ENCODE data around the gene PLCD1. TPM values are rescaled to one million over a fixed set of nuclear protein-coding genes. Genes with fewer than 3 reads are reported as not detected.
A peak's percentile ranks its signal among the peaks of the same experiment; 100 is the strongest.

The PLCD1 gene
- total RNA-seq, 1 donor from 2014 or later = 38.6 TPM

DNA sequence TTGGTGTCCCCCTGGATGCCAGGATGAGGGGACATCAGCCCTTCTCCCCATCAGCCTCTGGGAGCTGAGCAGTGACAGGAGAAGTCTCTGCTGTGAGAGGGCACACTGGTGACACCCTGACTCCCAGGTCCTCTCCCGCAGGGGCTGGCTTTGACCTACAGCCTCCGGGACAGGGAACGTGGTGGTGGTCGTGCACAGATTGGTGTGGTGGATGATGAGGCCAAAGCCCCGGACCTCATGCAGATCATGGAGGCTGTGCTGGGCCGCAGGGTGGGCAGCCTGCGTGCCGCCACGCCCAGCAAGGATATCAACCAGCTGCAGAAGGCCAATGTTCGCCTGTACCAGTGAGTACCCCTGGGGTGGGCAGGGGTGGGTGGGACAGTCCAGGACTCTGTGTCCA, 32.1 kb downstream of the PLCD1 start:
- Histone ChIP-seq H3K27ac (no peak overlapping the region), H3K9me3 (ENCODE audit: low read depth) (no peaks in the 10 kb centered on the region), H3K9ac (no peak overlapping the region), H3K27me3 (peaks cover 12% of the 10 kb centered on the region), H2AFZ (replicated peaks) (no peak overlapping the region), H3K4me2 (no peak overlapping the region), H3K36me3 (no peaks in the 10 kb centered on the region), H3K4me3 (no peak overlapping the region), H3K4me1 (no peaks in the 10 kb centered on the region), H3F3A (ENCODE audit: low read depth) (peaks cover 5% of the 10 kb centered on the region), H4K20me1 (ENCODE audit: low read depth) (no peaks in the 10 kb centered on the region), H3K79me2 (ENCODE audit: low read depth) (no peaks in the 10 kb centered on the region)
- H3K9me3 Mint-ChIP-seq = no peaks in the 10 kb centered on the region
- H3K27me3 Mint-ChIP-seq (ENCODE audit: insufficient read depth, low read depth) = peaks cover 19% of the 10 kb centered on the region
- H3K27ac Mint-ChIP-seq = no peak overlapping the region
- no peak for DNase-seq (ENCODE audit: low spot score)
- H3K4me1 Mint-ChIP-seq = peaks cover 26% of the 10 kb centered on the region
- TF ChIP-seq, protein P1, sequence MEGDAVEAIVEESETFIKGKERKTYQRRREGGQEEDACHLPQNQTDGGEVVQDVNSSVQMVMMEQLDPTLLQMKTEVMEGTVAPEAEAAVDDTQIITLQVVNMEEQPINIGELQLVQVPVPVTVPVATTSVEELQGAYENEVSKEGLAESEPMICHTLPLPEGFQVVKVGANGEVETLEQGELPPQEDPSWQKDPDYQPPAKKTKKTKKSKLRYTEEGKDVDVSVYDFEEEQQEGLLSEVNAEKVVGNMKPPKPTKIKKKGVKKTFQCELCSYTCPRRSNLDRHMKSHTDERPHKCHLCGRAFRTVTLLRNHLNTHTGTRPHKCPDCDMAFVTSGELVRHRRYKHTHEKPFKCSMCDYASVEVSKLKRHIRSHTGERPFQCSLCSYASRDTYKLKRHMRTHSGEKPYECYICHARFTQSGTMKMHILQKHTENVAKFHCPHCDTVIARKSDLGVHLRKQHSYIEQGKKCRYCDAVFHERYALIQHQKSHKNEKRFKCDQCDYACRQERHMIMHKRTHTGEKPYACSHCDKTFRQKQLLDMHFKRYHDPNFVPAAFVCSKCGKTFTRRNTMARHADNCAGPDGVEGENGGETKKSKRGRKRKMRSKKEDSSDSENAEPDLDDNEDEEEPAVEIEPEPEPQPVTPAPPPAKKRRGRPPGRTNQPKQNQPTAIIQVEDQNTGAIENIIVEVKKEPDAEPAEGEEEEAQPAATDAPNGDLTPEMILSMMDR (IDR thresholded peaks at IDR 0.05) = no peak
- TF ChIP-seq EZH2 (IDR thresholded peaks at IDR 0.05) = no peak
- TF ChIP-seq EZH2phosphoT487 (IDR thresholded peaks at IDR 0.05) = no peak
- no peak overlapping the region for H3K4me3 Mint-ChIP-seq
- no peaks in the 10 kb centered on the region for H3K36me3 Mint-ChIP-seq

DNA sequence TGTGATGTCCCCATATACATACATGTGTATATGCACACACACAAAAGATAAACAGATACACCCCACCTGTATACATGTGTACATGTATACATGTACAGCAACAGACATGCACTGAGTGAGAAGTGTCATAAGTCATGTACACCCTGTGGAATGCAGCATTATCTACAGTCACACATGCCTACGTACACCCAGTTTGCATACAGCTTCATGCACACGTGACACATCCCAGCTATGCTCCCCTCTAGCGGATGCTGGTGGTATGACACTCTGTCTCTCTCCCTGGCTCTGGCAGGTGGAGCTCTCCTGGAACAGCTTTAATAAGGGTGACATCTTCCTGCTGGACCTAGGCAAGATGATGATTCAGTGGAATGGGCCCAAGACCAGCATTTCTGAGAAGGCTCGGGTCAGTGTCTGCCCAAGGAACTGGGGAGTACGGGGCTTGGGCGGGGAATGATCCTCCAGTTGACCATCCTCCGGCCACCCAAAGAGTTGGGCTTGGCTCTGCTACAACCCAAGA, 32.6 kb downstream of the PLCD1 start:
- H3K9me3 Mint-ChIP-seq = no peaks in the 10 kb centered on the region
- Histone ChIP-seq H3K36me3 (no peaks in the 10 kb centered on the region), H3K79me2 (ENCODE audit: low read depth) (no peaks in the 10 kb centered on the region), H3K9me3 (ENCODE audit: low read depth) (no peaks in the 10 kb centered on the region), H3K9ac (no peak overlapping the region), H3K27ac (no peak overlapping the region), H3F3A (ENCODE audit: low read depth) (peaks cover 5% of the 10 kb centered on the region), H4K20me1 (ENCODE audit: low read depth) (no peaks in the 10 kb centered on the region), H3K4me2 (no peak overlapping the region), H3K27me3 (peaks cover 12% of the 10 kb centered on the region), H3K4me3 (no peak overlapping the region), H3K4me1 (no peaks in the 10 kb centered on the region), H2AFZ (replicated peaks) (no peak overlapping the region)
- TF ChIP-seq EZH2phosphoT487 (IDR thresholded peaks at IDR 0.05) = no peak
- TF ChIP-seq, protein P1 (IDR thresholded peaks at IDR 0.05) = peak; percentile 83
- H3K36me3 Mint-ChIP-seq = no peaks in the 10 kb centered on the region
- no peak overlapping the region for H3K4me3 Mint-ChIP-seq
- DNase-seq (ENCODE audit: low spot score) = peak; percentile 72
- peaks cover 20% of the 10 kb centered on the region for H3K27me3 Mint-ChIP-seq (ENCODE audit: insufficient read depth, low read depth)
- H3K27ac Mint-ChIP-seq = no peak overlapping the region
- H3K4me1 Mint-ChIP-seq = peaks cover 26% of the 10 kb centered on the region

DNA sequence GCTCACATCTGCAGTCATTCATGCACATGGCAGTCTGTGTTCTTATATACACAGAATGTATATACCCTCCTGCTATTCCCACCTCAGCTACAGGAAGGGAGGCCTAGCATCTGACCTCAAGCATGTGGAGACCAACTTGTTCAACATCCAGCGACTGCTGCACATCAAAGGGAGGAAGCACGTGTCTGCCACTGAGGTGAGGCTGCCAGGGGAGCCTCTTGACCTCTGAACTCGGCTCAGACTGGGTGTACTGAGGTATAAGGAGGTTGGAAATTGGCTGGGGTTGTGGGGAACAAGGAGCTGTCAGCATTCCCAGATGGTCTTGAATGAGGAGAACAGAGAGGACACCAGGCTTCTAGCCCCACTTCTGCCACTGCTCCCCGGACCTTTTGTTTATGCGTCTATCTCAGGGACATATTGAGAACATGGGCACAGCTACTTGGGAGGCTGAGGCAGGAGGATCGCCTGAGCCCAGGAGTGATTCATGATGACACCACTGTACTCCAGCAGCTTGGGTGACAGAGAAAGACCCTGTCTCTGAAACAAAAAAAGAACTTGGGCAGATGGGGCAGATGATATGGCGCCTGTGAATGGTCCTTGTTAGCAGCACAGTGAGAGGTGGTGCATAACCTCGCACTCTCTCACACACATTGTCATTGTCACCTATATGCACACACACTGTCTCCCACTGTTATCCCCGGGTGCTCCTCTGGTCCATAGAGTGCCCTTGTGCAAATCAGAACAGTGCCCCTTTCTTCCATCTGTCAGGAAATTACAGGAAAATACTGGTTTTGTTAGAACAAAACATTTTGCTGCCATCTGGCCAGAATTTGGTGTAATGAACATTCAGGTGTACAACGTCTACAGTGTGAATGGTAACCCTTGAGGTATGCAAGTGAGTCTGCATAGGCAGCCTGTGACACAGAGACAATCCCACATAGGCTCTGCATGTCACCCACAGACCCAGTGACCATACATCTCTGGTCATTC, 33.5 kb downstream of the PLCD1 start:
- no peak overlapping the region for H2AFZ ChIP-seq (replicated peaks)
- H3K27me3 Mint-ChIP-seq (ENCODE audit: insufficient read depth, low read depth) = peaks cover 20% of the 10 kb centered on the region
- peaks cover 26% of the 10 kb centered on the region for H3K4me1 Mint-ChIP-seq
- no peak for DNase-seq (ENCODE audit: low spot score)
- peaks cover 5% of the 10 kb centered on the region for H3F3A ChIP-seq (ENCODE audit: low read depth)
- H3K9me3 Mint-ChIP-seq = no peaks in the 10 kb centered on the region
- H3K9me3 ChIP-seq (ENCODE audit: low read depth) = no peaks in the 10 kb centered on the region
- TF ChIP-seq EZH2phosphoT487 (IDR thresholded peaks at IDR 0.05) (no peak), EZH2 (IDR thresholded peaks at IDR 0.05) (no peak)
- TF ChIP-seq, protein P1 (IDR thresholded peaks at IDR 0.05) = no peak
- no peaks in the 10 kb centered on the region for H3K36me3 ChIP-seq
- H3K4me3 ChIP-seq = no peak overlapping the region
- H3K36me3 Mint-ChIP-seq = no peaks in the 10 kb centered on the region
- no peaks in the 10 kb centered on the region for H4K20me1 ChIP-seq (ENCODE audit: low read depth)
- H3K9ac ChIP-seq = no peak overlapping the region
- H3K27ac Mint-ChIP-seq = no peak overlapping the region
- H3K4me1 ChIP-seq = no peaks in the 10 kb centered on the region
- no peak overlapping the region for H3K27ac ChIP-seq
- peaks cover 12% of the 10 kb centered on the region for H3K27me3 ChIP-seq
- H3K4me3 Mint-ChIP-seq = no peak overlapping the region
- no peaks in the 10 kb centered on the region for H3K79me2 ChIP-seq (ENCODE audit: low read depth)
- no peak overlapping the region for H3K4me2 ChIP-seq

Measured in neural progenitor cell (in vitro differentiated cells).